Stimulated activated CD4-positive, alpha-beta T cell treated with anti-CD3 and anti-CD28 coated beads, TNF-alpha, amount 100 ng/mL, for 24 hours (primary cell): ENCODE data around the gene OR52K1.
"Not testable (repeated sequence)": the region's sequence is repeated elsewhere in the genome, so short reads cannot be mapped to it uniquely, and the experiment has no call there.

Experiments used
- DNase-seq, 3 experiments: peaks; one replicate each; pipeline ENCODE4 v3.0.0-alpha.2; 2020; ENCODE audit warnings: low read depth in 3 of 3

Gene OR52K1

DNA sequence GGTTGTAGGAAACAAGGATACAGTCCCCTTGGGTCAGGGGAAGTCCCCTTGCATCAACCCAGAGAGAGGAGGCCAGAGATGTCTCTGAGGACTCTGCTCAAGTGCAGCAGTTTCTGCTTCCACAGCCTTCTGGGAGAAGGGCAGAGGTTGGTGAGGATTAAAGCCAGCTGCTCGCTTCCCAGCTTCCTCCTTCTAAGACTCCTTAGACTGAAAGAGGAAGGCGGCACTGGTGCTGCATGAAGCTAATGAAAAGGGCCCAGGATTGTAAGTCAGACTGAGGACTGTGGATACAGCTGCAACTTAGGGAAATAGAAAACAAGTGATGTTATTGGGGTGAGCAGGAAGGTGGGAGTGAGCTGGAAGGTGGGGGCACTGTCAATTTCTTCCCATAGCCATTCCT is at the start of gene OR52K1:
OR52K1 (plus strand) TSS at position 202 of the 400 bp plus-strand sequence. CDS start 6,255 bp downstream, outside the sequence.
- DNase-seq: no peak

DNA sequence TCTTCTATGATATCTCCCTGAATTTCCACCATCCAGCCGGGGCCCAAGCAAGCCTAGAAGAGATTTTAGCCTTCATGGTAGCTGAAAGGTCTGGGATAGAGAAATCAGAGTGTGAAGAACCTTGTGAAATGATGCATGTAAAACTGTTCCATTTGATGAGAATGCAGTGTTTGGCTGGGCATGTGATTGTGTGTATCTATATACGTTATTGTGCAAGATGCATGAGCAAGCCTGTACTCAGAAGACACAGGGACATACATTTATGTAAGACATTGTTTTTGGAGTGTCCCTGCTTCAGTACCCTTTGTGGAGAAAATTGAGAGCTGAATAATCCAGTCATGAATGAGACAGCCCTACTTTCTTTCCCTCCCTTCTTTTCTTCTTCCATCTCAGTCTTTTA is 48.6 kb upstream of the OR52K1 start:
- no peak for DNase-seq

DNA sequence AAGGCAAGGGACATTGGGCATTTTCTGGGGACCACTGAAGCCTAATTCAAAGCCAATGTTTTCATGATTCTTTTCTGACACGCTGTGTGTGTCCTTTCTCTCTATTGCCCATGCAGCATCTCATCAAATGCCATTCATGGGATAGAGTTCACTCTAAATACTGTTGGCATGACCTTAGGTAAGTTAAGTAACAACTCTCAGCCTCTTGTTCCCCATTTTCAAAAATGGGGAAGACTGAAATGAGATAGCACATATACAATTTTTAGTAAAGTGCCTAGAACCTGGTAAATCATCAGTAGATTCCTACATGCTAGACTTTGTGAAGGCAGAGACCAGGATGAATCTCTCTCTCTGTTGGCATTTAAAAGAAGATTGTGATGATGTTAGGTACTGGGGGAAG is 46.0 kb upstream of the OR52K1 start:
- DNase-seq: no peak

DNA sequence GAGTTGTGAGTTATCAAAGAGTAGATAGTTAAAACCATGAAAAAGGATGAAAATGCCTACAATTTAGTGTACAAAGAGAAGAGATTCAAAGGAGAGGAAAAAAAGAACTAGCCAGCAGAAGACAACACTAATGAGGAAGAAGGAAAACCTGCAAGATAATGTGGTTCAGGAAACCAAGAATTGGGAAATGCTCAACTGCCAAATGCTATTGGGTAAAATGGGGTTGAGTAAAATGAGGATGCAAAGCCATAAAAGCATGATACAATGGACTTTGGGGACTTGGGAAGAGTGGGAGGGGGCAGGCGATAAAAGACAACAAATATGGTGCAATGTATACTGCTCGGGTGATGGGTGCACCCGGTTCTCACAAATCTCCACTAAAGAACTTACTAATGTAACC is 40.9 kb upstream of the OR52K1 start:
- no peak for DNase-seq

DNA sequence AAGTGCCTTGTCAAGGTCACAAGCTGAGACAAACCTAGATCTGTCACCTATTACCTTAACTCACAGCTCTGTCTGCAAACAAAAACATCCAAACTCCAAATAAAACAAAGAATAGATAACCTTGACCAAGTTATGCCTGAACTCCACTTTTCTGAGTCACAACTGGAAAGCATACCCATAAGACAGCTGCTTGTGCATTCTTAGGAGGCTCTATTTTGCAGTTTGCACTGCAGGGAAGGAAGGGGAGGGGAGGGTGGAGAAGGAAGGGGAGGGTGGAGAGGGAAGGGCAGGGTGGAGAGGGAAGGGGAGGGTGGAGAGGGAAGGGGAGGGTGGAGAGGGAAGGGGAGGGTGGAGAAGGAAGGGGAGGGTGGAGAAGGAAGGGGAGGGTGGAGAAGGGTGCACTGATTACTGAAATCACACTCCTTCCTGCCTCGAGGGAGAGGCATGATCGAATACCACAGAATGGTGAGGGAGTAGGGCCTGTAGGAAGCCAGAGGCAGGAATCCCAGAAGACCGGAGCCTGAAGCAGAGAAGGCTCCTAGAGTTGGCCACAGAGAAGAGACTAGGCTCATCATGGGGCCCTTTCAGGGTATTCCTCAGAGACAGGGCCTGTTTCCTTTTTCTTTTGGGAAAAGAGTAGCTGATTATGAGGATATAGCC is 39.1 kb upstream of the OR52K1 start:
- DNase-seq: no peak

DNA sequence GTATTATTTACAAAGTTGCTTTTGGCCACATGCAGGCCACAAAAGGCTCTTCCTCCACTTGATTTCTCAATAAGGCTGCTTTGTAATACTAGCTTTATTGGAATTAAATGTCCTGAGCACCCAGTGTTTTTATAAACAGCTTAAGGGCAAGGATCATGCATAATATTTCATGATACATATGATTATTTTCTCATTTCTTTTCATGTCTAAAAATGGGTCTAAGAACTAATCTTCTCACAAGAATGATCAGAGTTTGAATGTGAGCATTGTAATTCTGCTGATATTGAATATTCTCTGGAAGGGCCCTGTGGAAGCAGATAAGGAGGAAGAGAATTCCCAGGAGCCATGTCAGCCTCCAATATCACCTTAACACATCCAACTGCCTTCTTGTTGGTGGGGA is 33.5 kb upstream of the OR52K1 start, which contains the start of gene OR52K2:
OR52K2 (plus strand) TSS at position 301 of the 400 bp plus-strand sequence; CDS start at position 346, 45 bp downstream.
- no peak for DNase-seq

DNA sequence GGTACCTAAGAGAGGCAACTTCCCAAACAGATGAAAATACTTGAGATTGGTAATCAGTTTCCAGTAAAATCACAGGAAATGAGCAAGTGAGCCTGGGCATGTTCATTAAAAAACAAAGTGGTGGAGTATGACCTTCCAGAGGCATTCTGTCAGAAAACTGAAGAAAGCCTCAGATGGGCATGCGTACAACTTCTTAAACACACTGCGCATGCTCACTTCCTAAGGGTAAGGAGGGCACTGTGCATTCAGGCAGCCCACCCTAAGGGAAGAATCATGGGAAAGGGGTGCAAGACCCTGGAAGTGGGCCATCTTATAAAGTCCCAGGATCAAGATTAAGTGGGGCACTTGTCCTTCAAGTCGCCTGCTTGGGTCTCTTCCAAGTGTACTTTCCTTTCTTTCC is 29.3 kb upstream of the OR52K1 start:
- no peak for DNase-seq

DNA sequence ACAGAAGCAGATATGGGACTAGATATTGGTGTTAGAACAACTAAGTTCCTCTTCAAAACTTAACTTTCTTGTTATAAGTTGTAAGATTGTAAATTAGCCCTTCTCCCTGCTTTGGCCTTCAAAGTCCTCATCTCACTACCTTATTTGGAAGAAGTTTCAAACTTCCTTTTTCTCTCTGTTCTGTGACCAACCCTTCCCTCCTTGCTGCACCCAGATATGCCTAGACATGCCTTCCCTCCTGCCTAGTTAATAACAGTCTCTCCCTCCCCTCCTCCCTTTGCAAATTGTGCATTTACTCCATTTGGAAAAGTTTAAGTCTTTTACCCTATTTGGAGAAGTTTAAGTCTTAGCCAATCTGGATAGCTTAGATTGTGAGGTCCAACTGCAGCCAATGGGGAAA is 28.4 kb upstream of the OR52K1 start:
- DNase-seq: no peak

DNA sequence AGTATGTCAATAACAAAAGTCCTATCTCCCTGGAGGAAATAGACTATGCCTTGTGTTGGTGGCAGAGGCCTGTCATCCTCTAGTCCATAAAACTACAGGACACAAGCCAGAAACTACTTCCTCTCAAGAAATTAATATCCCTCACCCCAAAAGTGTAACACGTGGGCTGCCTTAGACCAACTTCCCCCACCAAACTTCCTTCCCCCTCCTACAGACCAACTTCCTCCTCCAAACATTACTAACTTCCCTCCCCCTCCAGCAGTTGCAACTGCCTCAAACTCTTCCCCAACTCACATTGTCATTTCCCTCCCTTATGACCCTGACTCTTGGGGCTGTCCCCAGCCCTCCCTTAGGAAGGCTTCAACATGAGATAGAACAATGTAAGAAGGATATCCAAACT is 27.0 kb upstream of the OR52K1 start:
- no peak for DNase-seq

DNA sequence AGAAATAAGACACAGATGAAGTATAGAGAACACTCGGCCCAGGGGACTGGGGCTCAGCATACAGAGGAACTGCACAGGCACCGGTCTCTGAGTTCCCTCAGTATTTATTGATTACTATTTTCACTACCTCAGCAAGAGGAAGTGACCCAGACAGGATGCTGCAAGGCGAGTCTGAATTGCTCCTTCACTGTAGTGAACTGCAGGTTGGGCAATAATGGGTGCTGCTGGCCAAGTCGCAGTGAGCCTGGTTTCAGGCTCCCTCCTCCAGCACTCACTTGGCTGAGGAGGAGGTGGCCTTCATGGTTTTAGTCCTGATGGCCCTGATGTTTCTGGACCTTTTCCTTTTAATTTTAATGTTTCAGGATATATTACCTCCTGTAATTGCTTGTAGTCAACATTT is 22.9 kb upstream of the OR52K1 start:
- DNase-seq: no peak

DNA sequence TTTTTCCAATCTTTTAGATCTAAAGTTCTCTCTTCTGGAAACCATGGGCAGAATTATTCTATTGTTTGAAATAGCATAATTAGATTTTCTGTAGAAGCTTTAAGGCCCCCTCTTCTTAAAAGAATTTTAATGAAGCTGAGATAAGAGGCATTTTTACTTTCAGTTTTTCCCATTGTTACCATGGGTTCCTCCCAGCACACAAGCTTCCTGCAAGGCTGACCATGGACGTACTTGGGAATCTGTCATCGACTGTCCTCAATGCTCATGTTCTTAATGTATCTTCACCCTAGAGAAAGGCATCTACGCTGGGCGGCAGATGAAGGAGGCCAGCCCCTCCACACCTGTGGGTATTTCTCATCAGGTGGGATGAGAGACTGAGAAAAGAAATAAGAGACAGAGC is 22.3 kb upstream of the OR52K1 start:
- DNase-seq: no peak

DNA sequence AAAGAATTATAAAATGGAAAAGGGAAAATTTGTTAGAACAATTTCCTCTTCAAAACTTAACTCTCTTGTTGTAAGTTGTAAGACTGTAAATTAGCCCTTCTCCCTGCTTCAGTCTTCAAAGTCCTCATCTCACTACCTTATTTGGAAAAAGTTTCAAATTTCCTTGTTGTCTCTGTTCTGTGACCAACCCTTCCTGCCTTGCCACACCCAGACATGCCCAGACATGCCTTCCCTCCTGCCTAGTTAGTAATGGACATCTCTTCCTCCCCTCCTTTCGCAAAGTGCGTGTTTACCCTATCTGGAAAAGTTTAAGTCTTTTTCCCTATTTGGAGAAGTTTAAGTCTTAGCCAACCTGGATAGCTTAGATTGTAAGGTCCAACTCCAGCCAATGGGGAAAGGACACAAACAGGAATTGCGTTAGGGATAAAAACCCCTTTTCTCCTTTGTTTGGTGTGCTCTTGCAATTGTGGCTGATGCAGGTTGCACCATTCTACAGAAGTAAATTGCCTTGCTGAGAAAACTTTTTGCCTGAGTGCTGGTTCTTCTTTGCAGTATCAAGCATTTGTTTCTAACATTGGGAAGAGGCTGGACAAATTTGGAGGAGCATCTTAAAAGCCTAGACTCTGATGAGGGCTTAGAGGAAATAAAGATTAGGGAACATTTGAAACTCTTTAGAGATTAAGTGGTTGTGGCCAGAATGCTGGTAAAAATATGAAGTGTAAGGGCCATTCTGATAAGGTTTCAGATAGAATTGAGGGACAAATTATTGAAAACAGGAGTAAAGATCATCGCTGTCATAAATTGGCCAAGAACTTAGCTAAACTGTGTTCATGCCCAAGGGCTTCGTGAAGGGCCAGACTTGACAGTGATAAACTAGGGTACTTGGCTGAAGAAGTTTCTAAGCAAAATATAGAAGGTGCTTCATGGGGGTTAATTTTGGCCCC is 18.0 kb upstream of the OR52K1 start:
- DNase-seq: no peak

DNA sequence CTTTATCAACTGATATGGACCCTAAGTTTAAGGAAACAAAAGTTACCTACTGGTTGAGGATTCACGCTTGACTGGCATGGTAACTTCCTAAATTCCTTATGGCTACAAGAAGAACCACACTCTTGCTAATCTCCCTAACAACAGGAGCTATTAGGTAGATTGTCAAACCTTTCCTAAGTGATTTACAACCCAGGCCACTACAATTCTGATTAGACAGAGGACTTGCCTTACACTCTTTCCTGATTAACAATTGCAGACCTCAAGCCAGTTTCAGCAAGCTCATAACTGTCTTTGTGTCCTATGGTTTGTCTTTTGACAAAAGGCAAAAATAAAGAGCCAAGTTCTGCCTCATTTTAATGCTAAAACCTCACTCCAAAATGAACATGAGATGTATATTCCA is 17.0 kb upstream of the OR52K1 start:
- no peak for DNase-seq

DNA sequence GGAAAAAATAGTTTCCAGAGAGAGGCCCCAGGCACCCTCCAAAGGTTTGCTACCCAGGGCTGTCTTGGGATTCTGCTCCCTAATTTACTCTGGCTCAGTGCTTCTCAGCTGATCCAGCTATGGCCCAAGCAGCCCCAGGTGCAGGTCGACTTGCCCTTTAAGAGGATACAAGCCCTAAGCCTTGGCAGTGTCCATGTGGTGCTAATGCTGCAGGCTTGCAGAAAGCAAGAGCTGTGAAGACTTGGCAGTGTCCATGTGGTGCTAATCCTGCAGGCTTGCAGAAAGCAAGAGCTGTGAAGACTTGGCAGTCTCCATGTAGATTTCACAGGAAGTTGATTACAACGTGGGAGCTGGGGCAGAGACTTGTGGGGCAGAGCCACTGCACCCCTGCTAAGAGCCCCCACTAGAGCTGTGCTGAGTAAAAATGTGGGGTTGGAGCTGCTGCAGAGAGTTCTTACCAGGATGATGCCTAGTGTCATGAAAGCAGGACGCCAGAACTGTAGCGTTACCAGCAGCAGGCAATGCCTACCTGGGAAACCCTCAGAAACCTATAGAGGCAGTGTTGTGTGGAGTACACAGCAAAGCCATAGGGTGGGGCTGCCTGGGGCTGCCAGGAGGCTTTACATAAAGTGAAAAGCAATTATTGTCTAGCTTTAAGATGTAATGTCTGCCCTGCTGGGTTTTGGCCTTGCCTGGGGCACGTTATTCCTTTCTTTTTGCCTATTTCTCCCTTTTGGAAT is 16.1 kb upstream of the OR52K1 start:
- DNase-seq: no peak

DNA sequence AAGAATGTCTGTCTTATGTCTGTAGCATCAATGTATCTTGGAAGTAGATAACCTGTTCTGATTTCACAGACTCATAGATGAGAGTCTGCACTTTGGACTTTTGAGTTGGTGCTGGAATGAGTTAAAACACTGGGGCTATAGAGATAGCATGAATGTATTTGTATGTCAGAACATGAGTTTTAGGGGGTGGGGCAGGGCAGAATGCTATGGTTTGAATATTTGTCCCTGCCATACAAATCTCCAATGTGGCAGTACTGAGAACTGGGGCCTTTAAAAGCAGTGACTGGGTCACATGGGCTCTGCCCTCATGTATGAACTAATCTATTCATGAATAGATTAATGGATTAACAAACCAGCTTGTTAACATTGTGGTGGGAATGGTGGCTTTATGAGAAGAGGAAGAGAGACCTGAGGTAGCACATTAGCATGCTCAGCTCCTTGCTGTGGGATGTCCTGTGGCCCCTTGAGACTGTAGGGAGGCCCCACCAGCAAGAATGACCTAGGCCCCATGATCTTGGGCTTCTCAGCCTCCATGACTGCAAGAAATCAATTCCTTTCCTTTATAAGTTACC is 15.5 kb upstream of the OR52K1 start:
- DNase-seq: no peak

DNA sequence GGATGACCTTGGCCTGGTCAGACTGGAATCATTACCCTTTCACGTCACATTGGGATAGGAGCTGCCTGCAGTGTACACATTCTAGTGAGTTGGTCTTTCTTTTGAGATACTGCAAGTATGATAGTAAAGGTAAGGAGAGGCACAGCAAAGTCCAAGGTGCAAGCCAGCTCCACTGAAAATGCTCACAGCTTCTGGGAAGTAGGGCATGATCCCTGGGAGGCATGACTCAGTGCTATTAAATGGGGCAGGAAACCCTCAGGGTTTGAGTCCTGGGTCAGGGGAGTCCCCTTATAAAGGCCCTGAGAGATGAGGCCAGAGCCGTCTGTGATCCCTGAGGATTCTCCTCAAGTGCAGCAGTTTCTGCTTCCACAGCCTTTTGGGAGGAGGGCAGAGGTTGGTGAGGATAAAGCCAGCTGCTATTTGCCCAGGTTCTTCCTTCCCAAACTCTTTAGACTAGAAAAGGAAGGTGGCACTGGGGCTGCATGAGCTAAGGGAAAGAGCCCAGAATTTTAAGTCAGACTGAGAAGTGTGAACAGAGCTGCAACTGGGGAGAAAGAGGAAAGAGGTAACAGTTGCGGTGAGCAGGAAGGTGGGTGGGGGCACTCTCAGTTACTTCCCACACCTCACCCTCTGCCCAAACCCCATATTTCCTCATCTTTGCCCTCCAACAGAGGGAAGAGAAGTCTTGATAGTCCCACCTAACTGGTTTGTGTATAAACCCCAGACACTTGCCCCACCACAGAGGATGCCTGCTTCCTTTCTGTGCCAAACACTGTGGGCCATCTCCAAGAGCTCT is 14.4 kb upstream of the OR52K1 start:
- no peak for DNase-seq

DNA sequence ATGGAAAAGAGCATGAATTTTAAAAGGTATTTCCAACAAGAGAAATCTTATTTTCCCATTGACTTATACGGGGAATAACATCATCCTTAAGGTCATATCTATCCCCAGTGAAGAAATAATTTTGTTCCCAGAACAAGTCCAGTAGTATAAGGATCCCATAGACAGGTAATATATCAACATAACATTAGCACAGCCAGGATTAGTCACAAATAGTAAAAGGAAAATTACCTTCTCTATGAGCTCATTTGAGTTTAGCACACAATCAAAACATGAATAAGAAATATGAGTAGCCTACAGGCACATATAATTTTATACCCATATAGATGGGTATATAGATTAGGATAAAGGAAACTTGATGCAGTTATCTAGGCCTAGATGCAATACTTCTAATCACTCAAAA is 2.8 kb upstream of the OR52K1 start:
- no peak for DNase-seq

DNA sequence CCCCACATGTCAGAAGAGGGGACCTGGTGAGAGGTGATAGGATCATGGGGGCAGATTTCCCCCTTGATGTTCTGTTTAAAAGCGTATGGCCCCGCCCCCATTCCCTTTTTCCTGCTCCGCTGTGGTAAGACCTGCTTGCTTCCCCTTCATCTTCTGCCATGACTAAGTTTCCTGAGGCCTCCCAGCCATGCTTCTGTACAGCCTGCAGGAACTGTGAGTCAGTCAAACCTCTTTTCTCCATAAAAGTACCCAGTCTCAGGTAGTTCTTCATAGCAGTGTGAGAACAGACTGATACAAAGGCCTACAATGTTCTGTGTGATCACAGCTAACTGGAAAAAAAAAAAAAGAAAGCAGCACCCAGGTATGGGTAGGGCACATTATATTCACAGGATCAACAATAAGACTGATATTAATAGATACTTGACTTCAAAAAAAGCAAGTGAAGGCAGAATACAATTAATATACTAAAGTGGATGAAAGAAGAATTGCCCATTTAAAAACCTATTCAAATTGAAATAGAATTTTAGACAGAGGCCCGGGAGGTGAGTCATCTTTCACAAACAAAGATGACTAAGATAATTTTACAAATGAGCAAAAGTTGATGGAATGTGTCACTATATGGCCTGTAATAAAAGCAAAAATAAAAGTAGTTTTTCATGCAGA is 1.7 kb upstream of the OR52K1 start:
- no peak for DNase-seq

DNA sequence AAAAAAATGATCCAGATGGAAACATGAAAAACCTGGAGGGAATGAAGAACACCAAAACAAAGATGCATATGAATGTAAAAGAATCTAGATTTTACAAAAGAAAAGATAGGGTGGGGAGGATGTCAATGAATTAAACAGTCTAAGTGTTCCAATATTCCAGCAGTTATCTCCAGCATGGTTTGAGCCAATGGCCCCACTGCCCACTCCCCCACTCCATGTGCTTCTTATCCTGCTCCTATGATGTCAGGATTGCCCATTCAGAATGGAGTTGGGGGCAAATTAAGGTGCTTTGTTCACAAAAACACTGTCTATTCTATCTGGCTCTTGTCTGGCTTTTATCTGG is 1.2 kb upstream of the OR52K1 start:
- no peak for DNase-seq

DNA sequence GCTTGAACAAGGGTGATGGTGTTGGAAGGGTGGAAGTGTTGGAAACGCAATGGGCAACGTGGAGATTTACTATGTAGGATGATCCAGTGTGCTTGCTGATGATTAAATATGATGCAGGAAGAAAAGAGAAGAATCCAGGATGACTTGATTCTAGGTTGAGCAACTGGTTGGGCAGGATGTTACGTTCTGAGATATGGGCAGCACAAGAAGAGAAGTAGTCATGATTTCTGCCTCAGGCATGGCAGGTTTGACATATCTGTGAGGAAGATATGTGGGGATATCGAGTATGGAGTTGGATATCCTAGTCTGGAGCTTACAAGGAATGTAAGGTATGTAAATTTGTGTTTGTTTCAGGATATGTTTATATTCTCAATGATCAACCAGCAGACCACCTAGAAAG is 1.9 kb downstream of the OR52K1 start:
- no peak for DNase-seq

DNA sequence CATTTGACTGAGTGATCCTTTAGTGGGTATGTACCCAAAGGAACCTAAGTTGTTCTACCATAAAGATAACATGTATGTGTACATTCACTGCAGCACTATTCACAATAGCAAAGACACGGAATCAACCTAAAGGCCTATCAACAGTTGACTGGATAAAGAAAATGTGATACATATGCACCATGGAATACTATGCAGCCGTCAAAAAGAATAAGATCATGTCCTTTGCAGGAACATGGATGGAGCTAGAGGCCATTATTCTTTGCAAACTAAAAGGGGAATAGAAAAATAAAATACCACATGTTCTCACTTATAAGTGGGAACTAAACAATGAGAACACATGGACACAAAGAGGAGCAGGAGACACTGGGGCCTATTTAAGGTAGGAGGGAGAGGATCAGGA is 9.0 kb downstream of the OR52K1 start:
- DNase-seq: not testable (repeated sequence)
